Dermis blood vessel endothelial cell (primary cell): Measurements from ENCODE around the gene PAK1. TPM values are rescaled to one million over a fixed set of nuclear protein-coding genes. Genes with fewer than 3 reads are reported as not detected.
A peak's percentile ranks its signal among the peaks of the same experiment; 100 is the strongest.
"Not testable (repeated sequence)": the region's sequence is repeated elsewhere in the genome, so short reads cannot be mapped to it uniquely, and the experiment has no call there.

Experiments
- DNase-seq: peaks from one replicate; pipeline ENCODE4 v3.0.0; 2010
- total RNA-seq: library from RNA; depleted of rRNA; stranded (reverse); fragments of >200 nt; gene quantifications from 2 replicates; pipeline ENCODE4 v1.2.3, GENCODE V29; 2014

The PAK1 gene
- 0.19 and 0.51 TPM in 2 replicates for total RNA-seq

DNA sequence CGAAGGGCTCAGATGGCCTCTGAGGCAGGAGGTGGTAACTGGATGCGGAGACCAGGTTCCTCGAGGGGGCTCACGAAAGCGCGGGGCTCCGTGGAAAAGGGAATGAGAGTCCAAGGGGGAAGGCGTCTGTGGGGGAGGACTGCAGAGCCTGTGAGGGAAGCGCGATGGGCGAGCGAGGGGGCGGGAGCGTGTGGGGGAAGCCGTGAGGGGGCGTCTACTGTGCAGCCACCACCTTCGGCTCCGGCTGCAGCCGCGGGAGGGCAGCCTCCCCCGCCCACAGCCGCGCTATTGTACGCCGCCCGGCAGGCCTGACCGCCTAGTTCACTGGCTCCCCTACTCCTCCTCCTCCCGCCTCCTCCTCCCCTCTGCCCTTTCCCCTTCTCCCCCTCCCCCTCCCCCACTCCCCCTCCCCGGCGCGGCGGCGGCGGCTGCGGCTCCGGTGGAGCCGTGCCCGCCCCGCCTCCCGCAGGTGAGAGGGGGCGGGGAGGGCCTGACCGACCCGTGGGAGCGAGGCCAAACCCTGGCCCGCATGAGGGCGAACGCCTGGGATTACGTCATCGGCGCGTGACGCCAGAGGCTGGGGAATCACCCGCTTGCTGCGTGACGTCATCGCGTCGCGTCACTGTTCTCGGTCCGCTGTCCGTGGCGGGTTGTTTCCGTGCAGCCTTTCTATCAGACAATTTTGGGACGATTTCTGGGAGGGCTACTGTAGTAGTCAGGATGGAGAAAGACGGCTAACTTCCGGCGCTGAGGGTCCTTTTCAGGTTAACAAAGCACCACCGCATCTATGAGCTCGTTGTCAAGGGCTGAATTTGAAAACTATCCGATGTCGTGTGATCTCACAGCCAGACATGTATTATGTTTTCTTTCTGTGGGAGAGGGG is at the start of gene PAK1:
PAK1 (minus strand) TSS at position 294 of the 883 bp plus-strand sequence. CDS start 81,574 bp downstream, outside the sequence.
- DNase-seq, result peak; percentile 56

DNA sequence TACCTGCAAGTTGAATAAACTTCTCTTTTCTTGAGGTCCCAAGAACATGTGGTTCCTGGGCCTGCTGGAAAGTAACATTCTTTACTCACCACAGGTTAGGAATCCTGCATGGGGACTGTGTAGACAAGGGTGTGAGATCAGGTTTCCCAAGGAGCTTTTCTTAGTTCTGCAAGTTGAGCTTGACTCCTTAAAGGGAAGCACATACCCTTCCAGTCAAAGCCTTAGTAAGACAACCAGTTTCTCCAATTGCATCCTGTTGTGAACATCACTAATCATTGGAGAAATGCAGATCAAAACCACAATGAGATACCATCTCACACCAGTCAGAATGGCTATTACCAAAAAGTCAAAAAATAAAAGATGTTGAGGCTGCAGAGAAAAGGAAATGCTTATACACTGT is 48.3 kb upstream of the PAK1 start:
- no peak for DNase-seq

DNA sequence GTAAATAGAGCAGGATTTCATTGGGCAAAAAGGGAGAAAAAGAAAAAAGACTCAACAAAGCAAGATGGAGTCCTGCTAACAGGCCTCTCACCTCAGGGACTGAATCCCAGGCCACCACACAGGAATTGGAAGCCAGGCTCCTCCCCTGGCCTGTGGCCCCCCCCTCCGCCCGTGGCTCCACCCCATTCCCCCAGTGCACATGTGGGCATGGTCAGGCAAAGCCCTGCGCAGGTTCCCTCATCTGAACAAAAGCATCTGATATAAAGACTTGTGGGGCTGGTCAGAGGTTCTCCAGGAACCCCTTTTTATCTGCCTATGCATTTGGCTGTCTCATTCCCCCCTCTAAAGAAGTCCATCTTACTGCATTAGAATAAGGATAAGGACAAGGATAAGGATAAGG is 46.0 kb upstream of the PAK1 start:
- no peak for DNase-seq

DNA sequence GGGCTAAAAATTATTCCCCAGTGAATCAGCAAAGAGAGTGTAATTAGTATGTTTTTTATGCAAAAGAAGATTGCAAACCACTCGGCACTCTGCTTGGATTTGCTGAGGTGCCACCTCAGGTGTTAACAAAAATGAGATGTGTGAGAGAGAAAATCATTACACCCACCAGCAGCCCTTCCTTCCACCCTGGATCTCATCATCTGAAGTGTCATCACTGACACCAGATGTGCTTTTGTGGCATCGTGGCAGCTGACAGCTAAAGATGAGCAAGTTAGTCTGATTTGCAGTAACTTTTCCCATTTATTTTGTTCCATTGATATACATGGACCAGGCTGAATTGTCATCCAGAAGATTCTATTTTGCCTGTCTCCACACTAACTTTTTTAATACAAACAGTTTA is 44.6 kb upstream of the PAK1 start:
- DNase-seq, result no peak

DNA sequence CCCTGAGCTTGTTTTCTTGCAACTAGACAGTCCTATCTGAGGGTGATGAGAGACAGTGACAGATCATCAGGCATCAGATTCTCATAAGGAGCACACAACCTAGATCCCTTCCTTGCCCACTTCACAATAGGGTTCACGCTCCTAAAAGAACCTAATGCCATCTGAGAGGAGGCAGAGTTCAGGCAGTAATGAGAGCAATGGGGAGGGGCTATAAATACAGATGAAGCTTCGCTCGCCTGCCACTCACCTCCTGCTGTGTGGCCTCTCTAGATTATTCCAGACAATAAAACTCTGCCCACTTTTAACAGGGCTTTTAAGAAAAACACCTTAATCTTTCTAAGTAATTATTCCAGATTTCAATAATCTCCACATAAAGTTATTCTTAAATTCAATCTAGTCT is 43.9 kb upstream of the PAK1 start:
- no peak for DNase-seq

DNA sequence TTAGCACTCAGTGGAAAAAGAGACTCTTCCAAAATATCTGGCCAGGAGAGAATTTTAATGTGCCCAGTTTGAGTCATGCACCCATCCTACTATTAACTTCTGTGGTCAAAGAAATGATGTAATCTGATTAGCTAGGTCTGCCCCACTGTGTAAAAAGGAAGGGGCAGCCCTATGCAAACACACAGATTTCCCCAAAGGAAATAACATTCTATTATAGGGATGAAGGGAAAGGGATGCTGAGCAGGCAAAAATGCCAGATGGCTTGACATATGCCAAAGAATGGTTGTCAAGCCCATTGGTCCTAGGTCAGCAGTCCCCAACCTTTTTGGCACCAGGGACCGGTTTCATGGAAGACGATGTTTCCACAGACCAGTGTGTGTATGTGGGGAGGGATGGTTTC is 43.3 kb upstream of the PAK1 start:
- DNase-seq, result peak; percentile 26

DNA sequence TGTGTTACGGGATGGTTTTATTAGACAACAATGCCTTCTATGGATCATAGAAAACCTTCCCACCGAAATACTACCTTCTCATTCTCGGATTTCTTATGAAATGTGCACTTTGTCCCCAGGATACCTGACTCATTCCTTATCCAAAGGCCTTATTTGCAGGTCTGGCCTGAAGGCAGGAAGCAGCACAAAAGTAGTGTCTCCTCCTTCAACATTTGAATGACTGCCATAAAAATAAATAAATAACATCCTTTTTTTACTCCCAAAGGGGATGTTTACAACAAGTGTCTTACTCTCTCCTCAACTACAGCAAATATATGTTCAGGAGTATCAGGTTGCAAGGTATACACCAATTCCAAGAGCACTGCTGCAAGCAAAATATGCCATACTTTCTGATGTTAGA is 41.6 kb upstream of the PAK1 start:
- DNase-seq, result no peak

DNA sequence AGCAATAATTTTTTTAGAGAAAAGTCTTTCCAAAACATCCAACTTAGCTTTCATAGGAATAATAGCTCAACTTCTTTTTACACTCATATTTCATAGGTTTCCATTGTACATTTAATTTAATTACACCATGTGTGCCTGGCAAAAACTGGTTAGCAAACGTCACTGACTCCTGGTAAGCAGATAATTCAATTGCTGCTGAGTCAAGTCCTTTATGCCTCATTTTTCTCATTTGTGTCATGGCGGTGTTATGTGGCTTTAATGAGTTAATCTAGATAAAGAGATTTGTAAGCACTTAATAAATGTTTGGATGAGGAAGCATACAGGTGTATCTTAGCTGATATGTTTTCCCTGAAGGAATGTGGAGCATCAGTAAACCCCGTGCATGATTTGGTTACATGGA is 41.2 kb upstream of the PAK1 start:
- DNase-seq, result no peak

DNA sequence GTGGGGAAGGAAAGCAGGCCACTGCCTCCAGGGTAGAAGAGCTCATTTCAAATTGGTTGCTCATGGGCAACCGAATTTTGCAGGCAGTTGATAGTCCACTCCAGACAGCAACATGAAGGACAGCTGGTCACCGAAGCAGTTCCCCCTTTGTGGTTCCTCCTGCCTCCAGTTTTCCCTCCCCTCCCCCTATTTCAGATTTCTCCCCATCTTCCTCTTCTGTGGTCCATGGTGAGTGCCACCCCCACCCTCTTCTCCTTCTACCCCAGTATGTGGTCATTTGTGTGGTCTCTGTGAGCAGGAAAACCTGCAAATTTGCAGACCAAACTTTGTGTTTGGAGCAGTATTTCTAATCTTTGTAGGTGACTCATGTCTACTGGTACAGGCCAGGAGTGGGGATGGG is 38.2 kb upstream of the PAK1 start:
- DNase-seq, result no peak

DNA sequence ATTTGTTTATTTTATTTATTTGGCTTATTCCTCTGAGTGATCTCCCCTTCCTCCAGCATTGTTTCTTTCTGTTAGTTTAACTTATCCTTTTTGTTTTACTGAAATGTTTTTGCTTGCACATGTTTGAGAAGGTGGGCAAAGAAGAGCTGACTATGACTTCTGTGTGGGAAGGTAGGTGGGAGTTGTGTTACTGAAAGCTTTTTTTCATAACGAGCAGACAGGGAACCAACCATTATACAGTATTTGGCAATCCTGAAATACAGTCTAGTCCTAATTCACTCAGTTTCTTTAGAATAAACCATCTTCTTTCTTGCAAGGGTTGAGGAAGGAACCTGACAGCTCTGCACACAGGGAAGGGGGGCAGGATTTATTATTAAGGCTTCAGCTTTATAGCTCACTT is 37.0 kb upstream of the PAK1 start:
- DNase-seq, result no peak

DNA sequence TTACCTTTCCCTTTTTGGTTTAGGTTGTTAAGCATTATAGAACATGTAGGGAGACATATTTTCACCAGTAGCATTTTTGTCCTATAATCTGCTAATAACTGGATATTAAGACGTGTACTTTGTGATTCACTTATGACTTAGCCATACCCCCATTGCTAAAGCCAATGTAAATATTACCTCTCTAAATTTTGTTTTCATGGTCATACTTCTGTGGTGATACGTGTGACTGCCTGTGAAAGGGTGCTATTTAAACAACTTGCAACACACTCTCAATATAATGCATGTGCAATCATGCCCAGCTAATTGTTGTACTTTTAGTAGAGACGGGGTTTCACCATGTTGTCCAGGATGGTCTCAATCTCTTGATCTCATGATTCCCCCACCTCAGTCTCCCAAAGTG is 36.2 kb upstream of the PAK1 start:
- DNase-seq, result no peak

DNA sequence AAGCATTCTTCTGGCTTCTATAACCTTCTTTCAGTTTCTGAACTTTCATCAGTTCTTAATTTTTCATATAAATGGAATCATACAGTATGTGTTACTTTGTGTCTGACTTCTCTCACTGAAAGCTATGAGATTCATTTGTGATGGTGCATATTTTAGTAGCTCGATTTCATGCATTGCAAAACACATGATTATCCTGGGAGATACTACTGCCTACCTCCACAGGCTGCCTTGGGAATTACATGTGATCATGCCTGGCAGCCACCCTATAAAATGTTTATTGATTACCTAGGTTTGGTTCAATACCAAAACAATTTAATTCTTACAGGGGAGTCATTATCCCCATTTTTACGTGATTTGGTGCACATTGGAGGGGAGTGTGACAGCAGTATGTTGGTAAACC is 34.1 kb upstream of the PAK1 start:
- DNase-seq, result no peak

DNA sequence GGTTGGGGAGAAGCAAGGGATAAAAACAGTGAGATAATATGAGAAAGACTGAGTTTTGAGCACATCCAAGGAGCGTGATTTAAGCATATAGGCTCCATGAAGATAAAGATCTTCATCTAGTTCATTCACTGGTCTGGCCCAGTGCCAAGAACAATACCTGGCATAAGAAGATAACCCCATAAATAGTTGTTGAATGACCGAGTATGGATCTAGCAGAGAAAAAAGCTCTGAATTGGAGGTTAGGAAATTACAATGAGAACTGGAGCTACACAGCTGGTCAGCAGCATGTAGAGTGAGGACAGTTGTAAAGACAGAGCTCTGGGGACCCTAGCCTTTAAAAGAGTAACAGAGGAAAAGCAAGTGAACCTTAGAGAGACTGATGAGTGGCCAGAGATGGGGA is 33.0 kb upstream of the PAK1 start:
- DNase-seq, result peak; percentile 51

DNA sequence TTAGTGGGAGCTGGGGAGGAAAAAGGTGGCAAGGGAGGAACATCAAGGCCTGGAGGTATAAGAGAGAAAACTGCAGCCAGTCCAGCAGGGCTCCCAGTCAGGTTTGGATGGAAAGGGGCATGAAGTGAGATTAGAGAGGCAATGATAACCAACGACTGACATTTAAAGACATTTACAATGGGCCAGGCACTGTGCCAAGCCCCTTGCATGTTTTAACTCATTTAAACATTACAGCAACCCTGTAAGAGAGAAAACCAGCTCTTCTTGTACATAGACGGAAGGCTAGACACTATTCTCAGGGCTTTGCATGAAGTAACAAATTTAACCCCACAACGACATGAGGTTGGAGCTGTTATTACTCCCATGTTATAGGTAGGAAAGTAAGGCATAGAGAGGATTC is 32.1 kb upstream of the PAK1 start:
- DNase-seq, result no peak

DNA sequence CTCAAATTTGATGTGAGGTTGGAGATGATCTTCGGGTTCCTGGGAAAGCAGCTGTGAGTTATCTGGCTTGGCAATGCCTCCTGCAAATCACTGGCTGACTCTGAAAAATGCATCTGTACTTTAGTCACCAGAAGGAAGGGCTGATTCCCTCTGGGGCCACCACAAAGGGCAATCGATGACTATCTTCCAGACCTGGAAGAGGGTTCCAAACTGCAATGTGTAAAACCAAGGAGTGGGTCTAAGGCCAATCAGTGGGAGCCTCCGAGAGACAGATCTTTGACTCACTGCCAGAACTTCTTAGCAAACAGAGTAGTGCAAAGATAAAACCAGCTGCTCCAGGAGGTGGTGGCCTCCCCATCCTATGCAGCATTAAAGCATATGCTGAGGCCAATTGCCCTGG is 29.1 kb upstream of the PAK1 start:
- DNase-seq, result no peak

DNA sequence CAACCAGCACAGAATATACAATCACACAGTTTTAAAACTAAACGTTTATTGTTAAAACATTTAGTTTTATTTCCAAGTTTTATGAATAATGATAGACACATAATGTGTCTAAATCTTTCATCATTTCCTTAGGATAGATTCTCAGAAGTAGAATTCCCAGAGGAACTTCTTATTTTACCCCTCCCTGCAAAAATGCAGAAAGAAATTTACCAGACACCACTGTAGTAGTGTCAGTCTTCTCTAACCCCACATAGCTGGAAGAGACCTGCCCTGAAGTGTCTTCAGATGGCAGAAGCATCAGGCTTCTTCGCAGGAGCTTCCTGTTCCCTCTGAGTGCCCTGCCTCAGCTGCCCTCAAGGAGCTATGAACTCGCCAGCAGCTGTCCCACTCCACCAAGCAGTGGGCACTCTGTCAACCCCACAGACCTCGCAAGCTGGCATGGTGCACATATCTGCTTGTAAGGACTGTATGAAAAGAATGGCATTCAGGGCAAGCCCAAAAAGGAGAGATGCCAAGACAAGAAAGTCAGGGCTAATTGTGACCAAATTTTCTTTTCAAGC is 28.5 kb upstream of the PAK1 start:
- DNase-seq, result no peak

DNA sequence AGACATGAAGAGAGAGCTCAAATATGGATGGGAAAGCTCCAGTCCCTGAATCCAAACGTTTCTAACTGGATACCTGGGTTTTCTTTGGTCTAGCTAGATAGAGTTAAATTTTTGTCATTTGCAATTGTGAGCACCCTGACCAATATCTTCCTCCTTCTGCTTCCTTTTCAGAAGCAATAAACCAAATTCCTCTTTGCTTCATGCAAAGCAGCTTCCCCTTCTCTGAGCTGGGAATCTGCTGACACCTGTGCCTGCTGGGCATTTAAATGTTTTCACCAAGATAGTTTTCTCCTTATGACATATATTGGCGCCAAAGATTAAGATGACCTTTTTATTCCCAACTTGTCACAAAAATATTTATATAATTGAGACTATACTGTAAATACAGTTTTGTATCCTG is 27.9 kb upstream of the PAK1 start:
- DNase-seq, result no peak

DNA sequence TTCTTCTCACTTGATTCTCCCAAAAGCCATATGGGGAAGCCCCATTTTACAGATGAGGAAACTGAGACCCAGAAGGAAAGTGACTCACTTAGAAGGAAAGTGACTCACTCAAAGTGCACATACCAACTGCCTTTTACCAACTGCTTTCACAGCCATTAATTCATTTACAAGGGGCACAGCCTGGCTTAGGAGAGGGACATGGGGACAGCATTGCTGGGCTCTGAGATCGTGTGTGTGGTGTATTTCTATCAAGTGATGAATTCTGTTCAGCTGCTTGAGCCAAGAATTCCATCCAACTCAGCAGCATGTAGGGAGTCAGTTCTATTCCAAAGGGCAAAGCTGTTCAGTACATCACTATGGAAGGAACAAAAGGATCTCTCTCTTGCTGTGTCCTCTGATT is 23.5 kb upstream of the PAK1 start:
- DNase-seq, result no peak

DNA sequence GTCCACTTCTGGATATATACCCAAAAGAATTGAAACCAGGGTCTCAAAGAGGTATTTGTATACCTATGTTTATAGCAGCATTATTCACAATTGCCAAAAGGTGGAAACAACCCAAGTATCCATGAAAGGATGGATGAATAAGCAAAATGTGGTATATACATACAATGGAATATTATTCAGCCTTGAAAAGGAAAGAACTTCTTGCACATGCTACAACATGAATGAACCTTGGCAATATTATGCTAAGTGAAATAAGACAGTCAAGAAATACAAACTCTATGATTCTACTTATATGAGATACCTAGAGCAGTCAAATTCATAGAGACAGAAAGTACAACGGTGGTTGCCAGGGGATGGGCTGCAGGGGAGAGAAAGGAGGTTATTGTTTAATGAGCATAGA is 21.6 kb upstream of the PAK1 start:
- no peak for DNase-seq

DNA sequence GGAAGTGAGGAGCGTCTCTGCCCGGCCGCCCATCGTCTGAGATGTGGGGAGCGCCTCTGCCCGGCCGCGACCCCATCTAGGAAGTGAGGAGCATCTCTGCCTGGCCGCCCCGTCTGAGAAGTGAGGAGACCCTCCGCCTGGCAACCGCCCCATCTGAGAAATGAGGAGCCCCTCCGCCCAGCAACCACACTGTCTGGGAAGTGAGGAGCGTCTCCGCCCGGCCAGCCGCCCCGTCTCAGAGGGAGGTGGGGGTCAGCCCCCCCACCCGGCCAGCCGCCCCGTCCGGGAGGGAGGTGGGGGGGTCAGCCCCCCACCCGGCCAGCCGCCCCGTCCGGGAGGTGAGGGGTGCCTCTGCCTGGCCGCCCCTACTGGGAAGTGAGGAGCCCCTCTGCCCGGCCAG is 16.1 kb upstream of the PAK1 start:
- DNase-seq, result not testable (repeated sequence)

DNA sequence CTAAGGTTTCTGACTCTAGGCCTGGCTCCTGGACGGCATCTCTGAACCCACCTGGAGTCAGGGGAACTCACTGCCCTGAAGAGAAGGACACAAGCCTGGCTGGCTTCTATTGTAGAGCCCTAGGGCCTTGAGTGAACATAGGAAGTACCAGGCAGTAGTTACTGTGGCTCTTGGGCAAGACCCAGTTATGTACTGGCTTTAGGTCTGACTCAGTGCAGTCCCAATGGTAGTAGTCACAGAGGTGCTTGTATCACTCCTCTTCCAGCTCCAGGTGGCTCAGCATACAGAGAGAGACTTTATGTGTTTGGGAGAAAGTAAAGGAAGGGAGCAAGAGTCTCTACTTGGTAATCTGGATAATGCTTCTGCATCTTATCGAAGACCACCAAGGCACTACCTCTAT is 13.9 kb upstream of the PAK1 start:
- DNase-seq, result no peak

DNA sequence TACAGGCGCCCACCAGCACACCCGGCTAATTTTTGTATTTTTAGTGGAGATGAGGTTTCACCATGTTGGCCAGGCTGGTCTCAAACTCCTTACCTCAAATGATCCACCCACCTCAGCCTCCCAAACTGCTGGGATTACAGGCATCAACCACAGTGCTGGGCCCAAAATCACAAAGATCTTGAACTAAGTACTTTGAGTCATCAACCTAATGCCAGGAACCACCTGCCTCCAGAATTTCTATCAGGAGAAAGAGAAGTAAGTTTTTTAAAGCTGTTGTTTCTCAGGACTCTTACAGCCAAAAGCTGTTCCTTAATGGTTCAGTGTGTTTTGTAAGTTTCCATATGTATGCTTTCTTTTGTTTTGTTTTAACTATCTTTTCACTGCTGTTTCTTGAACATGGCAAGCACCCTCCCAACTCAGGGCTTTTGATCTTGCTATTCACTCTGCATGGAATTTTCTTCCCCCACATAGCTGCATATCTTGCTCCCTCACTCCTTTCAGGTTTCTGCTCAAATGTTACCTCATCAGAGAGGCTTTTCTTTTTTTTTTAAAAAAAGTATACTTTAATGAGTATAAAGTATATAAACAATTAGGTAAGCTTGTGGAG is 6.0 kb upstream of the PAK1 start:
- DNase-seq, result no peak

DNA sequence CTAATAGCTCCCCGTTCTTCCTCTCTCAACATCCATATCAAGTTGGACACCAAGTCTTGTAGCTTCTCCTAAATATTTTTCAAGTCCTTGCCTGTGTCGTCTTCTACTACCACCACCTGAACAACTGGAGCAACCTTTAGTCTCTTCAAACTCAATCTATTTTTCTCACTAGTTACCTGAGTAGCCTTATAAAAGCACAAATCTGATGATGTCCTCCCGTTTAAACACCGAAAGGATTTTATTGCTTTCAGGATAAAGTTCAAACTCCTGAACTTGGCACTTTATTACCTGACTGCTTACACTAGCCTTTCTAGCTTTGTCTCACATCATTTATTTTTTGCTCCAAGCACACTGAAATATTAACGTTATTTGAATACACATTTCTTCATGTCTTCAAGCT is 1.3 kb upstream of the PAK1 start:
- DNase-seq, result no peak

DNA sequence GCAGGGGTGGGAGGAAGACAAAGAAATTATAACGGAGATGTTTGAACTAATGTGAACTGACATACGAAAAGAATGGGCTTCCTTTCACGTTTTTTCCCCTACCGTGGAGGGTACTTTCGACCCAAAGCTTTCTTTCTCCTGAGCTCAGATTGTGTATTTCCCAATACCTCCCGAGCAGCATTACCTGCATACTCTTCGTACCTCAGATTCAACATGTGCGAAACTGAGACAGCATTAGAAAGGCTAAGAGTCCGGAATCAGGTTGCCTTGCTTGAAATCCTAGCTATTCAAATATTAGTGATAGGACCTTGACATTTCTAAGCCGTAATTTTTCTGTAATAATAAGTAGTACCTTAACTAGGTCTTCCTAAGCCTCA is 778 bp upstream of the PAK1 start:
- no peak for DNase-seq
